Stimulated activated CD8-positive, alpha-beta memory T cell treated with anti-CD3 and anti-CD28 coated beads, Interleukin-2, amount 100 ng/mL, for 48 hours (primary cell): Measurements from ENCODE around the gene GRIN3B.

Source experiments
- DNase-seq, 2 donors: peaks; one replicate each; pipeline ENCODE4 v3.0.0-alpha.2; 2020; ENCODE audit warnings: low read depth in 2 of 2

GRIN3B gene

DNA sequence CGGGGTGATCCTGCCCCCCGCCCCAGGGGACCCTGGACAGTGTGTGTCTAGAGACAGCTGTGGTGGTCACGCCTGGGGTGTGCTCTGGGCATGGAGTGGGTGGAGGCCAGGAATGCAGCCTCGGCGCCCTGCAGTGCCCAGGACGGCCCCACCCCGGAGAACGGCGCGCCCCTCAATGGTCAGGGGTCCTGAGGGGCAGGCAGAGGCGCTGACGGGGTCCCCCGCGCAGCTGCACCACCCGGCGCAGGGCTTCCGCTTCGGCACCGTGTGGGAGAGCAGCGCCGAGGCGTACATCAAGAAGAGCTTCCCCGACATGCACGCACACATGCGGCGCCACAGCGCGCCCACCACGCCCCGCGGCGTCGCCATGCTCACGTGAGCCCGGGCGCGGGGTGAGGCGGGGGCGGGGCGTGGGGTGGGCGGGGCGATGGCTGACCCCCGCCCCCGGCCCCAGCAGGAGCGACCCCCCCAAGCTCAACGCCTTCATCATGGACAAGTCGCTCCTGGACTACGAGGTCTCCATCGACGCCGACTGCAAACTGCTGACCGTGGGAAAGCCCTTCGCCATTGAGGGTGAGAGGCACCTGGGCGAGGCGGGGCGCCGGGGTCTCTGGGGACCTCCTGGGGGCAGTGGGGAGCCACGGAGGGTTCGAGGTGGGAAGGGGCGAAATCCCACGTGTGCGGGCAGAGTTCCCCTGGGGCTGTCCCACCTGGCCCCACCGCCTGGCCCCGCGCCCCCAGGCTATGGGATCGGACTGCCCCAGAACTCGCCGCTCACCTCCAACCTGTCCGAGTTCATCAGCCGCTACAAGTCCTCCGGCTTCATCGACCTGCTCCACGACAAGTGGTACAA lies 7.4 kb downstream of the GRIN3B start:
- no peak for DNase-seq

GRCh38 chr19:1008268-1009040 lies 8.2 kb downstream of the GRIN3B start:
- DNase-seq: no peak

DNA sequence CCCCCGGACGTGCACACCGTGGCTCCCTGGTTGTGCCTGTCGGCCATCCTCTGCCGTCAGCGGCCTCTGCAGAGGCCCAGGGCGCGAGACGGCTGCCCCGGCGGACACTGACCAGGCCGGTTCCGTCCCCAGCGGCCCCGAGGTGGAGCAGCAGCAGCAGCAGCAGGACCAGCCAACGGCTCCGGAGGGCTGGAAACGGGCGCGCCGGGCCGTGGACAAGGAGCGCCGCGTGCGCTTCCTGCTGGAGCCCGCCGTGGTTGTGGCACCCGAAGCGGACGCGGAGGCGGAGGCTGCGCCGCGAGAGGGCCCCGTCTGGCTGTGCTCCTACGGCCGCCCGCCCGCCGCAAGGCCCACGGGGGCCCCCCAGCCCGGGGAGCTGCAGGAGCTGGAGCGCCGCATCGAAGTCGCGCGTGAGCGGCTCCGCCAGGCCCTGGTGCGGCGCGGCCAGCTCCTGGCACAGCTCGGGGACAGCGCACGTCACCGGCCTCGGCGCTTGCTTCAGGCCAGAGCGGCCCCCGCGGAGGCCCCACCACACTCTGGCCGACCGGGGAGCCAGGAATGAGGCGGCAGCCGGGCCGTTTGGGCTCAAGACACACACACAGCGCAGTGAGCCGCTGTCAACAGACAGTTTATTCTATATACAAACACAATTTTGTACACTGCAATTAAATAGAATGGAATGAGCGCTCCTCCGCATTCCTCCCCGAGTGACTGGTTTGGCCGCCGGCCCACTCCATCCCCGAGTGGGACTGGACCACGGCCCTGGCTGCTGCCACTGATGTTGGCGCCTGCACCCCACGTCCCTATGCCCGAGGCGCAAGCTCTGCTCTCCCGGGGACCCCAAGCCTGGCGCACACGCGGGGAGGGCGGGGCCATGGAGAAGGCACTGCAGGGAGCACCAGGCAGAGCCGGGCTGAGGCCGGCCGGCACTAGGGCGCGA lies 9.1 kb downstream of the GRIN3B start:
- DNase-seq: no peak

DNA sequence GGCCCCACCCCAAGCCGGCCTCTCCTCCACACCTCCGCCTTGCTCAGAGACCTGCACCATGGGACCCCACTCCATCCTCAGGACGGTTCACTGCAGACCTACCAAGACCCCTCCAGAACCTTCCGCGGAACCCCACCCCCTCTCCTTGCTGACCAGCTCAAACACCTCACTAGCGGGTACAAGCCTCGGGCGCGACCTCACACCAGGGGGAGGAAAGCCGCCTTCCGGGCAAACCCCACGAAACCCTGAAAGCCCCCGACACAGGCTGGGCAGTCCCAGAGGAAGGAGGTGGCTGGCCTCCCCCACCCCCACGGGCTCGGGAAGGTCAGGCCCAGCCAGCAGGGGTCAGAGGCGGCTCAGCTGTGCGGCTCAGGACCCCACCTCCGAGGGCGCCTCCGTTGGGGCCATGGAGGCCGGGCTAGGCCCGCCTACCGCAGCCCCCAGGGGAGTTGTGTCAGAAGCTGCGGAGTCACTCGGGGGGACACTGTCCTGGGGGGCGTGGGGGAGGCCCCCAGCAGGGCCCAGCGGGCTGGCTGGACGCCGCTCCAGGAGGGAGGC lies 9.8 kb downstream of the GRIN3B start:
- no peak for DNase-seq

DNA sequence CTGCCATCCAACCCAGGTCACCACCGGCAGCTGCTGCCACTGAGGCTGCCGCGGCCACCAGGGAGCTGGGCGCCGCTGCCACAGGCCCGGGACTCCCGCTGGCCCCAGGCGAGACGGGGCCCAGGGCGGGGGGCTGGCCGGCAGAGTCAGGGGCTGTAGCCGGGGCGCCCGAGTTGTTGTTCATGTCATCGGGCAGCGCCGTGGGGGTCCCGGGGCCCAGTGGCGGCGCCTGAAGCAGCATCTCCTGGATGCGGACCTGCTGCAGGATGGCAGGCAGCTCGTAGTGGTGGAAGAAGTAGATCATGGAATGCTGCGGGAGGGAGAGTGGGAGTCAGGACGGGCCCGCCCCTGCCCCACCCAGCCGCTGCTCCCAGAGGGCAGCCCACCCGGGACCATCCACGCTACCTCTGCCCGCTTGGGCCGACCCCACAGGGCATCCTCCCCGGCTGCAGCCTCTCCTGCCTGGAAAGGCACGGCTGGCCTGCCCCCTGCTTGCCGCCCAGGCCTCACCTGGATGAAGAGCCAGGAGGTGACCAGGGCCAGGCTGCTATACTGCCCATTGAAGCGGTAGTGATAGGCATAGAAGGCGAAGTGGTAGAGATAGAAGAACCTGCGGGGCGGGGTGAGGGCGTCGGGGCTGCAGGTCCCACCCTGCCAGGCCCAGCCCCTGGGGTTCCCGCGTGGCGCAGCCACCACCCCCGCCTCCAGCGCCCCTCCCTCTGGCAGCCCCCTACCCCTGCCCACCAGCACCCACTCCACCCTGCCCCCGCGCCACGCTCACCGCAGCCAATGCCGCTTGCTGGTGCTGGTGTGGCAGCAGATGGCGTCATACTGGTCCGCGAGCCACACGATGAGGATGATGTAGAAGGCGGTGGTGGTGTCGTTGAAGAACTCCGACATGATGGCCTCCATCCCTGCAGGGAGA lies 10.6 kb downstream of the GRIN3B start:
- no peak for DNase-seq

- DNase-seq: no peak
Observed at GRCh38 chr19:1011831-1012333, 11.7 kb downstream of the GRIN3B start.

DNA sequence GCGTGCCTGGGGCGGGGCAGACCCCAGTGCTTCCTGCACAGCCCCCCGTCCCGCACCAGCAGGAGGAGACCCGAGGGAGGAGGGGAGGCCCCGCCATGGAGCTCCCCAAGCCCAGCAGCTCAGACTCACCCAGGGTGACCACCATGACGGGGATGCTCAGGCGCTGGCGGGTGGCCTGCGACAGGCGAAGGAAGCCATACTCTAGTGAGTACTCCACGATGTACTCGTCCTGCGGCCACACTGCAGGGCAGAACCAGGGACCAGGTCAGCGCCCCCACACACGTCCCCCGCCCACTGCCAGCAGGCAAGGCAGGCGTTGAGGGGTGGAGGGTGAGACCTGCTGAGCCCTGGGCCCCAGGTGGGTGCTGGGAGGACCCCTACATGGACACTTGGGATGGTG lies 12.1 kb downstream of the GRIN3B start:
- DNase-seq: no peak

DNA sequence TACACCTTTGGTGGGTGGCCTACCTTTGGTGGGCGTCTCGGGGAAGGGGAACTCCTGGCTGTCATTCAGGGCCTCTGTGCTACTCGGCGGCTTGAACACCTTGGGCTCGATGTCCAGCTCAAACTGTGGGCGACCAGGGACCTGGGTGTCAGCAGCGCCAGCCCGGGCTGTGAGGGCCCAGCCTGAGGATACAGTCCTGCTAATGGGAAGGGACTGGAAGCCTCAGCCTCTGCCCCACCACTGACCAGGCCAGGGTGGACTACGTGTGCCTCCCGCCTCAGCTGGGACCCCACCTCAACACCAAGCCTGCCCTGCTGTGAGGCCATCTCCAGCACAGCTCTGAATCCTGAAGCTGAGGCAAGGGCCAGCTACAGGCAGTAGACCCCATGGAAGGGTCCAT lies 13.0 kb downstream of the GRIN3B start:
- DNase-seq: no peak

GRCh38 chr19:1014161-1015060 lies 14.2 kb downstream of the GRIN3B start:
- DNase-seq: no peak

DNA sequence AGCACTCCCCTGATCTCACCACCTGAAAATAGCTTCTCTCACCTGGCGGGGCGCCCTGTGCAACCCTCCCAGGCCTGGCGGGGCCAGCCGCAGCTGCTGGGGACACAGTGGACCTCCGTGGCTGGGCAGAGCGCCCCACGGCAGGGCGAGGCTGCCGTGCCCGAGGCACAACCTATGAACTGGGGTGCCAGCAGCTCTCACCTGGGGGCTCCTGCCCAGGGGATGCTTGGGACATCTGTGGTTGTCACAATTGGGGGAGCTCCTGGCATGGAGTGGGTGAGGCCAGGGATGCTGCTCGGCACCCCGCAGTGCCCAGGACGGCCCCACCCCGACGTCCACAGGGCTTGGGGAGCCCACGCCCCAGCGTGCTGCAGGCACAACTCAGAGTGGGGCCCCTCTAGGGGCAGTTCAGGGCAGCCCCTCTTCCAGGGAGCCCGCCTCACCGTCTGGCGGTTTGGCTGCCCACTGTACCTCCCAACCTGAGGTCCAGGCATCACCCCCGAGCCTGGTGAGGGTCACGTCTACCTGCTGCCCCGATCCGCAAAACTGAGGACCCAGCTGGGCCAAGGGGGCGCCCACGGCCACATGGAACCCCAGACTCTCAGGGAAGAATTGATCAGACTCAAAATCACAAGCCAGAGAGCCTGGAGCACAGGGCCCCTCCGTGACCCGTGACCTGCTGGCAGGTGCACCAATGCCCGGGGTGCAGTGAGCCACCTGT lies 15.0 kb downstream of the GRIN3B start:
- DNase-seq: no peak

DNA sequence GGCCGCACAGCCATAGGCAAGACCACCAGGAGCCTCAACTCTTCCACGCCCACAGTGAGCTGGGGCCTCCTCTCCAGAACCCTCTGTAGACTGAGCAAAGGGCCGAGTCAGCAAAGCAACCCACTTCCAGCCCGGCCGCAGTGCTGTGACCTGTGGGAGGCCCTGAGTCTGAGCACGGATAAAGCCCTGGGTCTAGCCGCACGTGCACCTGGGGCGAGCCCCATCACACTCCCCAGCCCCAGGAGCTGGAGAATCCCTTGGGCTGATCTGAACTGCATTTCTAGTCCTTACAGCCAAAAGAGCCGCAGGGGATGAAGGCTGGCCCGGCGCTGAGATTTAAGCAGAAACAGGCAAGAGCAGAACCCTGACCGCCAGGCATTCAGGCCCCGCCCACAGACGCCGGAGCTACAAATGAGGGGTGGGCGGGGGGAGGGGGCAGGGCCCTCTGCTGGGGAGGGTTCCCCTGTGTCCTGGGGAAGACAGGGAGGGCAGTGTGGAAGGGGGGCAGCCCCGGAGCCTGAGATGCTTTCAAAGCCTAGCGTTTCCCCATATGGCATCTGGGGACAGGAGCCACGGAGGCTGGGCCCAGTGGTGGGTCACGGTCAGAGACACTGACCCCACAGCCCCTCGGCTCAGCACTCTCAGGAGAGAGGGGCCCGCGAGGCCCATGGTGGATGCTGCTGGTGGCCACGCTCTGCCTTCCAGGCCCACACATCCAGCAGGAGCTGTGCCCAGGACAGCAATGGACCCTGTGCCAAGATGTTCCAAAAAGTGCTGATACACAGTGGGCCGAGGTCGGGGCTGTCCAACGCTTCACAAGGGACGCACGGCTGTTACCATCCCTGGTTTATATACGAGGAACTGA lies 15.8 kb downstream of the GRIN3B start:
- DNase-seq: no peak

DNA sequence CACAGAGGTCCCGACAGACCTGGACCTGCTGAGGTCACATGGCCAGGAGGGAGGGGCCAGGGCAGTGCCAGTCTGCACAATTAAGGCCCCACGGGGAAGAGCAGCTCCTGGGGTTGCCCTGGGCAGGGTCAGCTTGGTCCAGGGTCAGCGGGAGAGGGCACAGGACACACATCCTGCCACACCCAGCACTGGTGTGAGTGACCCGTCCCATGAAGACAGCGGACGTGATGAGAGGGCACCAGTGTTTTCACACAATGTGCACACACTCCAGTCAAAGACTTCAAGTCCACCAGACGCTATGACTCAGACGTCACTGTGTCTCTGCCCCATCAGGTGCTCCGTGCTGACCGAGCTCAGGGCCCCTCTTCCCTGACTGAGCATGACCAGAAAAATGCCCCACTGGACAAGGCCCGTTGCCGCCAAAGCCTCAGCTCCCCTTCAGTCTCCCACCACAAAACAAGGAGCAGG lies 16.5 kb downstream of the GRIN3B start:
- no peak for DNase-seq

- DNase-seq: no peak
Observed at GRCh38 chr19:1017115-1017905, 17.1 kb downstream of the GRIN3B start.

GRCh38 chr19:1017906-1018305 lies 17.7 kb downstream of the GRIN3B start:
- no peak for DNase-seq

DNA sequence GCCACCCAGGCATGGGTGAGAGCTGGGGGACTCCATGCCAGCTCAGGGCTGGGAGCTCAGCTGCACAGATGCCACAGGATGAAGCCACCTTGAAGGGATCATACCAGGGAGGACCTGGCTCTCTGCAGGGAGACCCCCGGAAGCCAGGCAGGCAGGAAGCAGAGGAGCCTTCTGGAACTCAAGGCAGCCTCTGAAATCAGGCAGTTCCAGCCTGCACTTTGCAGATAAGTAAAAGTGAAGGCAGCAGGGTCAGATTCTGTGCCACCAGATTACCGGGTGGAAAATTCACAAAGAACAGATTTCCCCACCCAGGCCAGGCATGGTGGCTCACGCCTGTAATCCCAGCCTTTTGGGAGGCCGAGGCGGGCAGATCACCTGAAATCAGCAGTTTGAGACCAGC lies 18.2 kb downstream of the GRIN3B start:
- DNase-seq: no peak

DNA sequence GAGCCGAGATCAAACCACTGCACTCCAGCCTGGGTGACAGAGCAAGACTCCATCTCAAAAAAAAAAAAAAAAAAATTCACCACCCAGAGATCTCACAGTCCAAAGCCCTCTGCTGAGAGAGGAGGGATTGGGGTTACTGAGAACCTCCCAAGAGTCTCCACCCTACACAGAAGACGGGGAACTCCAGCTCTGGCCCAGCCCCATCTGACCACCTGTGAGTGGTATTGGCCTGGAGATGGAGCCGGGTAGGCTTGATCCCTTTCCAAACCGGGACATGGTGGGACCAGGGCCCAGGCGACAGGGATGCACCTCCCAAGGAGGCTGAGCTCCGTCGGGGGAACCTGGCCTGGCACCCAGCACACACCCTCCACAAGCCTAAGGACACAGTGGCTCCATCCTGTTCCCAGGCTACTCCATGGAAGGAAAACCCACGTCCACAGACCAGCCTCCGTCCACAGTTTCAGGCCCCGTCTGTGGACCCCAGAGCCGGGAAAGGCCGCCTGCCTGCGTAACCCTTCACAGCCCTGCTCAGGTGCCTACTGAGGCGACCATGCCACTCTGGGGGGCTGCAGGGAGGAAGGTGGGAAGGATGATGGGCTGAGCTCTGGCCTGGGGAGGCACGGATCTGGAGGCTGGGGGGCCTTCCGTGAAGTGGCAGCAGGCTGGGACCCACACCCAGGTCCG lies 18.9 kb downstream of the GRIN3B start:
- no peak for DNase-seq
